Uterus (tissue), 4 donors: ENCODE measurements around the gene CCDC93. TPM values are rescaled to one million over a fixed set of nuclear protein-coding genes. Genes with fewer than 3 reads are reported as not detected.

Experiments used
- DNase-seq, 2 donors: peaks; one replicate each; pipeline ENCODE4 v3.0.0-alpha.2; 2019 to 2020
- H3K27ac ChIP-seq, 2 donors: fragments of 200-600 bp; sonication (generic); 1 replicate in 1 of 2; 2 replicates in 1 of 2; pipeline ENCODE4 v1.5.1; 2016 to 2018
- H3K27me3 ChIP-seq, 2 donors: fragments of 200-600 bp; sonication (generic); one replicate each; pipeline ENCODE4 v1.5.1; 2018 to 2019; ENCODE audit warnings: control low read depth in 1 of 2
- H3K36me3 ChIP-seq, 2 donors: fragments of 200-600 bp; sonication (generic); one replicate each; pipeline ENCODE4 v1.5.1; 2019; ENCODE audit warnings: control low read depth in 1 of 2
- H3K4me1 ChIP-seq, 2 donors: fragments of 200-600 bp; sonication (generic); one replicate each; pipeline ENCODE4 v1.5.1; 2018 to 2019; ENCODE audit warnings: control low read depth in 1 of 2
- H3K4me3 ChIP-seq, 2 donors: fragments of 200-600 bp; sonication (generic); 1 replicate in 1 of 2; 2 replicates in 1 of 2; pipeline ENCODE4 v1.5.1; 2018 to 2019; ENCODE audit warnings: mild to moderate bottlenecking in 1 of 2
- H3K9me3 ChIP-seq, 2 donors: fragments of 200-600 bp; sonication (generic); one replicate each; pipeline ENCODE4 v1.5.1; 2019; ENCODE audit warnings: control low read depth in 1 of 2
- CTCF ChIP-seq, 4 experiments: fragments of 200-600 bp in 2 of 4; fragments of 450-650 bp in 2 of 4; sonication (generic) in 2 of 4; IDR thresholded peaks; one replicate each; pipeline ENCODE4 v1.5.1; 2016 to 2019; ENCODE audit warnings: antibody characterized with exemption in 4 of 4, mild to moderate bottlenecking in 2 of 4, moderate library complexity in 1 of 4
- POLR2A ChIP-seq, 2 donors: fragments of 450-650 bp; IDR thresholded peaks; one replicate each; pipeline ENCODE4 v1.6.1; 2016; ENCODE audit warnings: antibody characterized with exemption in 2 of 2, mild to moderate bottlenecking in 1 of 2, moderate library complexity in 1 of 2
- intact Hi-C: fragments of 100-400 bp; cut with DNase I; formaldehyde crosslinking; loops from one replicate; pipeline ENCODE4 v1.15.1; 2023; ENCODE audit warnings: low total_unique reads
- total RNA-seq, 4 donors: library from RNA; depleted of rRNA in 3 of 4; stranded (reverse); fragments of >200 nt in 3 of 4; gene quantifications; one replicate each; pipeline versions ENCODE4 v1.1.0 to v1.2.4, GENCODE V29; 2014 to 2023
- donor health status: DM: yes; HTN: yes; CAD: no.

CCDC93 gene
- 10 to 100 TPM in 3 of 4 donors, 1 to 10 TPM in 1; 6.5 to 45.5 (median 32.7) TPM for total RNA-seq

DNA sequence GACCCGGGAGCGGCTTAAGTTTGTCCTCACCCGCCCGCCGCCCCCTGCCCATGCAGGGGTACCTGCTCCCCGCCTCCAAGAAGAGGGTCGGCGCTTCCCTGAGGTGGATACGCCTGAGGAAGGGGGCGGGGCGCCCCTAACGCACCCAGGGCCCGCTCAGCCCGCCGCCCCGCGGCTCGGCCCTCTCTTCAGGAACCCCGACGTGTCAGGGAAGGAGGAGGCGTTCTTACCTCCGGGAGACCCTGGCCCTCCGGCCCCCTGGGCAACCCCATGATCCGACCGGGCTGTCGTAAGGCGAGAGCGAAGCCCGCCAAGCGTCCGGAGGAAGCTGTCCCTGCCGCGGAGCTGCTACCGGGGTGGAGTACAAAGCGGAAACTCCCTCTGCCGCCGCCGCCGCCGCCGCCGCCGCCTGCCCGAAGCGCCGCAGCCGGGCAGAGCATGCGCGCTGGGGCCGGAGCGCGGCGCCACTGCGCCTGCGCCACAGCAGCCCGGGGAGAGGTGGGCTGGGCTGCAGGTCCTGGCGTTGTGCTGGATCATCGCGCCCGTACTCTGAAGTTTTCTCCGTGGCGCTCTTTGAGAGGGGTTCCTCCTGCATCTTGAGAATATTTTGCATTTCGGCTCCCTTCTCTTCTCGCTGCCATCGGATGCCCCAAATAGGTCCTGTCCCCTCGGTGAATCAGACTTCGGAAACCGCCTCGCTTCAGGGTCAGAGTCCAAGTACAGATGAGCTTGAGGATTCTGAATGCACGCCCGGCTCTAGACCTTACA is at the start of gene CCDC93:
TSS of gene CCDC93 (minus strand) at position 347 of the 768 bp plus-strand sequence. CDS start at position 272, 75 bp downstream.
- no peaks in the 10 kb centered on the region for H3K36me3 ChIP-seq
- peak within 1 kb of the TSS; percentile 81 to 84 for H3K27ac ChIP-seq
- peak; percentile 67 to 74 for TF ChIP-seq POLR2A (IDR thresholded peaks at IDR 0.05)
- TF ChIP-seq CTCF (IDR thresholded peaks at IDR 0.05): peak in 3 of 4 experiments; percentile 6 to 41 (median 19)
- H3K27me3 ChIP-seq: no peaks in the 10 kb centered on the region
- H3K9me3 ChIP-seq: no peaks in the 10 kb centered on the region
- peak; percentile 66 to 86 for DNase-seq
- intact Hi-C loops: no loop called here
- peak within 1 kb of the TSS; percentile 87 to 96 for H3K4me3 ChIP-seq
- H3K4me1 ChIP-seq: peaks cover 0 to 3% of the 10 kb centered on the region in 2 donors

DNA sequence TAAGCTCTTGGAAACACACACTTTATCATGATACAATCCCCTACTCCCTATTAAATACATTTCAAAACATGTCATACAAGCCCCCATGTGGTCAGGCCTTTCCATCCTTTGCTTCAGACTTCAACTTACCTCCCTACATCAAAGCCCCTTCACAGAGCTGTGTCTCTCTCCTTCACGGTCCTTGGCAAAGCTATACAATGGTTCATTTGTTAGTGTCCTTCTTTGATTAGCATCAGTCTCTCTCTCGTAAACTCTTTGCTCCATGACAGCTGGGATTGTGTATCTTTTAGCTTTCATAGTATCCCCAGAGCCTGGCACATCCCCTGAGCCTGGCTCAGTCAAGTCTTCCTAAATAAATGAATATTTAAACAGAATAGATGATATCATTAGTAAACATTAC is 48.8 kb upstream of the CCDC93 start:
- H3K27ac ChIP-seq: no peak overlapping the region
- H3K4me1 ChIP-seq: no peaks in the 10 kb centered on the region
- no peak for DNase-seq
- intact Hi-C loops: no loop called here
- no peaks in the 10 kb centered on the region for H3K27me3 ChIP-seq
- no peak for TF ChIP-seq POLR2A (IDR thresholded peaks at IDR 0.05)
- no peak for TF ChIP-seq CTCF (IDR thresholded peaks at IDR 0.05)
- no peaks in the 10 kb centered on the region for H3K36me3 ChIP-seq
- H3K9me3 ChIP-seq: no peaks in the 10 kb centered on the region
- no peak overlapping the region for H3K4me3 ChIP-seq

GRCh38 chr2:118062048-118062447 is 48.2 kb upstream of the CCDC93 start:
- no peak for DNase-seq
- Histone ChIP-seq H3K9me3 (no peaks in the 10 kb centered on the region), H3K4me1 (no peaks in the 10 kb centered on the region), H3K36me3 (no peaks in the 10 kb centered on the region), H3K27ac (no peak overlapping the region), H3K4me3 (no peak overlapping the region), H3K27me3 (no peaks in the 10 kb centered on the region)
- no peak for TF ChIP-seq POLR2A (IDR thresholded peaks at IDR 0.05)
- no peak for TF ChIP-seq CTCF (IDR thresholded peaks at IDR 0.05)
- intact Hi-C loops: no loop called here

DNA sequence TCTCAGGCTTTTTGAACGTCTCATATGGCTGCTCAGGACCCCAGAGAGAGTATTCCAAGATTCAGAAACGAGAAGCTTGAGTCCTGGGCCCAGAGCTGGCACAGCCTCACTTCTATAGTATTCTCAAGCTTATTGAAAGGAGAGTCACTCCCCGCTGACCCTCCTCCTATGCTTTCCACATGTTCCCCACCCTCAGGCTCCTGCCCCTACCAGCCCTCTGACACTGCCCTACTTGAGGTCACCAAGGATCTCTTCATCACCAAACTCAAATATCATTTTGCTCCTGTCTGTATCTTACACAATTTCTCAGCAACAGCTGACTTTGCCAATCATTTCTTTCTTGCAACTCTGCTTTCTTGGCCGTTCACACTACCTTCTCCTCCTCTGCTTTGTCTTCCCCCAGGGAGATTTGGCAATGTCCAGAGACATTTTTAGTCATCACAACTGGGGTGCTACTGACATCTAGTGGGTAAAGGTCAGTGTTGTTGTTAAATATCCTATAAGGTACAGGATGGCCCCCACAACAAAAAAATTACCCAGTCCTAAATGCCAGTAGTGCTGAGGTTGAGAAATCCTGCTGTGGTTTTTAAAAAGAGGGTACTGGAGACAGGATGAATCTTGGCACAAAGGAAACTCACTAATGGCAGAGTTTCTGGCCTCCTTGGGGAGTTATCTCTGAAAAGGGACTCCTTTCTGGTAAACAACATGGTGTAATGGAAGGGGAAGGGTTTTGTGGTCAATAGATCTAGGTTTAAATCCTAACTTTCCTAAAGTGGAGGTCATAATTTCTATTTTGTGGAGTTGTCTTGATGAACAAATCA is 47.5 kb upstream of the CCDC93 start:
- TF ChIP-seq POLR2A (IDR thresholded peaks at IDR 0.05): no peak
- peak in 1 of 4 experiments; percentile 9 for TF ChIP-seq CTCF (IDR thresholded peaks at IDR 0.05)
- intact Hi-C loops: no loop called here
- Histone ChIP-seq H3K27ac (no peak overlapping the region), H3K4me3 (no peak overlapping the region), H3K9me3 (no peaks in the 10 kb centered on the region), H3K36me3 (no peaks in the 10 kb centered on the region), H3K4me1 (no peaks in the 10 kb centered on the region), H3K27me3 (no peaks in the 10 kb centered on the region)
- no peak for DNase-seq
